SK-N-SH treated with all-trans-retinoic acid at 6 μM for 48 hours (cell line): Measurements from ENCODE around the gene IARS1.

Experiments used
- ATAC-seq: fragments of 200-7000 bp; cut with Tn5 transposase; 3 replicates; pipeline ENCODE4 v1.9.1; 2020; ENCODE audit warnings: mild to moderate bottlenecking, moderate library complexity
- ARNTL ChIP-seq: fragments of 450-650 bp; formaldehyde crosslinking; IDR thresholded peaks from 2 replicates; pipeline ENCODE4 v1.5.0; 2020; ENCODE audit warnings: low read depth, mild to moderate bottlenecking, moderate library complexity, borderline replicate concordance
- BACH2 ChIP-seq: fragments of 250-450 bp; sonication (Bioruptor Pico); IDR thresholded peaks from 2 replicates; pipeline ENCODE4 v1.9.0; 2021; ENCODE audit warnings: mild to moderate bottlenecking, borderline replicate concordance
- CREB5 ChIP-seq: fragments of 250-450 bp; sonication (Bioruptor Pico); IDR thresholded peaks from 2 replicates; pipeline ENCODE4 v1.5.1; 2020; ENCODE audit warnings: low read depth, mild to moderate bottlenecking, moderate library complexity
- CSDC2 ChIP-seq: fragments of 250-450 bp; sonication (Bioruptor Pico); IDR thresholded peaks from 2 replicates; pipeline ENCODE4 v1.5.0; 2020; ENCODE audit warnings: mild to moderate bottlenecking, moderate library complexity
- CSRNP3 ChIP-seq: fragments of 250-450 bp; sonication (Bioruptor Pico); IDR thresholded peaks from 2 replicates; pipeline ENCODE4 v1.5.1; 2021; ENCODE audit warnings: mild to moderate bottlenecking, moderate library complexity
- ESRRG ChIP-seq: fragments of 250-450 bp; sonication (Bioruptor Pico); IDR thresholded peaks from 2 replicates; pipeline ENCODE4 v1.6.1; 2021; ENCODE audit warnings: mild to moderate bottlenecking
- GLIS3 ChIP-seq: fragments of 250-450 bp; sonication (Bioruptor Pico); IDR thresholded peaks from 2 replicates; pipeline ENCODE4 v1.5.0; 2020; ENCODE audit warnings: mild to moderate bottlenecking, moderate library complexity
- ISL1 ChIP-seq: fragments of 250-450 bp; sonication (Bioruptor Pico); IDR thresholded peaks from 2 replicates; pipeline ENCODE4 v2.1.2; 2022; ENCODE audit warnings: mild to moderate bottlenecking, moderate library complexity
- OSR1 ChIP-seq: fragments of 250-450 bp; sonication (Bioruptor Pico); IDR thresholded peaks from 2 replicates; pipeline ENCODE4 v1.8.0; 2022; ENCODE audit warnings: moderate library complexity, mild to moderate bottlenecking, inconsistent platforms
- POU6F1 ChIP-seq: fragments of 250-450 bp; sonication (Bioruptor Pico); IDR thresholded peaks from 2 replicates; pipeline ENCODE4 v1.8.0; 2021; ENCODE audit warnings: low read depth, mild to moderate bottlenecking, moderate library complexity, borderline replicate concordance
- PPARA ChIP-seq: fragments of 250-450 bp; sonication (Bioruptor Pico); IDR thresholded peaks from 2 replicates; pipeline ENCODE4 v1.5.0; 2020; ENCODE audit warnings: mild to moderate bottlenecking, borderline replicate concordance
- RARB ChIP-seq: fragments of 250-450 bp; sonication (Bioruptor Pico); IDR thresholded peaks from 2 replicates; pipeline ENCODE4 v1.8.0; 2021; ENCODE audit warnings: mild to moderate bottlenecking, moderate library complexity
- SNAI2 ChIP-seq: fragments of 250-450 bp; sonication (Bioruptor Pico); IDR thresholded peaks from 2 replicates; pipeline ENCODE4 v1.5.0; 2020; ENCODE audit warnings: mild to moderate bottlenecking, moderate library complexity
- TCF4 ChIP-seq: fragments of 250-450 bp; sonication (Bioruptor Pico); IDR thresholded peaks from 2 replicates; pipeline ENCODE4 v1.8.0; 2021; ENCODE audit warnings: mild to moderate bottlenecking, moderate library complexity, borderline replicate concordance
- TOX ChIP-seq: fragments of 250-450 bp; sonication (Bioruptor Pico); IDR thresholded peaks from 2 replicates; pipeline ENCODE4 v1.8.0; 2021; ENCODE audit warnings: mild to moderate bottlenecking, moderate library complexity, borderline replicate concordance
- TSHZ2 ChIP-seq: fragments of 250-450 bp; sonication (Bioruptor Pico); IDR thresholded peaks from 2 replicates; pipeline ENCODE4 v1.5.0; 2020; ENCODE audit warnings: mild to moderate bottlenecking, moderate library complexity
- ZC3H10 ChIP-seq: fragments of 250-450 bp; sonication (Bioruptor Pico); IDR thresholded peaks from 2 replicates; pipeline ENCODE4 v1.5.1; 2021; ENCODE audit warnings: mild to moderate bottlenecking, moderate library complexity
- ZFP3 ChIP-seq: fragments of 250-450 bp; sonication (Bioruptor Pico); IDR thresholded peaks from 2 replicates; pipeline ENCODE4 v1.5.0; 2020; ENCODE audit warnings: mild to moderate bottlenecking, moderate library complexity
- ZFP30 ChIP-seq: fragments of 450-650 bp; formaldehyde crosslinking; IDR thresholded peaks from 2 replicates; pipeline ENCODE4 v1.5.0; 2022; ENCODE audit warnings: mild to moderate bottlenecking, moderate library complexity
- ZNF565 ChIP-seq: fragments of 450-650 bp; formaldehyde crosslinking; conservative IDR thresholded peaks from 2 replicates; pipeline ENCODE4 v1.5.0; 2020; ENCODE audit warnings: low read depth, mild to moderate bottlenecking, moderate library complexity
- ZNF8 ChIP-seq: fragments of 450-650 bp; formaldehyde crosslinking; IDR thresholded peaks from 2 replicates; pipeline ENCODE4 v1.5.0; 2020; ENCODE audit warnings: mild to moderate bottlenecking, moderate library complexity

Gene IARS1

GRCh38 chr9:92266486-92266885 is 27.0 kb downstream of the IARS1 start (continued):
- no peak for TF ChIP-seq TSHZ2
- TF ChIP-seq BACH2: no peak
- TF ChIP-seq ZNF8: no peak
- TF ChIP-seq TCF4: no peak
- TF ChIP-seq CSRNP3: no peak
- TF ChIP-seq ISL1 (CRISPR knock-in tag): no peak

GRCh38 chr9:92265154-92265553 is 28.3 kb downstream of the IARS1 start:
- TF ChIP-seq ARNTL (no peak), CSDC2 (no peak), ZFP30 (CRISPR knock-in tag) (no peak)
- ATAC-seq: no peak

- TF ChIP-seq SNAI2 (CRISPR knock-in tag): no peak
- no peak for TF ChIP-seq TSHZ2
These were observed 30.4 kb downstream of the IARS1 start for GRCh38 chr9:92263131-92263530.

GRCh38 chr9:92257327-92257726 is 36.2 kb downstream of the IARS1 start:
- no peak for ATAC-seq
- TF ChIP-seq ZC3H10 (CRISPR knock-in tag) (no peak), OSR1 (CRISPR knock-in tag) (no peak), ZFP3 (CRISPR knock-in tag) (no peak), TCF4 (no peak), CSRNP3 (no peak), ESRRG (CRISPR knock-in tag) (no peak), RARB (CRISPR knock-in tag) (no peak), TOX (CRISPR knock-in tag) (no peak), ZNF8 (no peak), CSDC2 (no peak)

More at GRCh38 chr9:92263131-92263530, 30.4 kb downstream of the IARS1 start:
- no peak for ATAC-seq

- no peak for ATAC-seq
- TF ChIP-seq POU6F1 (CRISPR knock-in tag) (no peak), OSR1 (CRISPR knock-in tag) (no peak), CREB5 (no peak), ISL1 (CRISPR knock-in tag) (no peak), CSDC2 (no peak), PPARA (no peak), TCF4 (no peak), RARB (CRISPR knock-in tag) (no peak), GLIS3 (no peak), ESRRG (CRISPR knock-in tag) (no peak), SNAI2 (CRISPR knock-in tag) (no peak), ZNF565 (CRISPR knock-in tag) (no peak), ZNF8 (no peak), ZFP3 (CRISPR knock-in tag) (no peak)
These were observed 38.8 kb downstream of the IARS1 start for GRCh38 chr9:92254381-92255337.
